ENCODE results near the gene RXRA.

Gene RXRA

DNA sequence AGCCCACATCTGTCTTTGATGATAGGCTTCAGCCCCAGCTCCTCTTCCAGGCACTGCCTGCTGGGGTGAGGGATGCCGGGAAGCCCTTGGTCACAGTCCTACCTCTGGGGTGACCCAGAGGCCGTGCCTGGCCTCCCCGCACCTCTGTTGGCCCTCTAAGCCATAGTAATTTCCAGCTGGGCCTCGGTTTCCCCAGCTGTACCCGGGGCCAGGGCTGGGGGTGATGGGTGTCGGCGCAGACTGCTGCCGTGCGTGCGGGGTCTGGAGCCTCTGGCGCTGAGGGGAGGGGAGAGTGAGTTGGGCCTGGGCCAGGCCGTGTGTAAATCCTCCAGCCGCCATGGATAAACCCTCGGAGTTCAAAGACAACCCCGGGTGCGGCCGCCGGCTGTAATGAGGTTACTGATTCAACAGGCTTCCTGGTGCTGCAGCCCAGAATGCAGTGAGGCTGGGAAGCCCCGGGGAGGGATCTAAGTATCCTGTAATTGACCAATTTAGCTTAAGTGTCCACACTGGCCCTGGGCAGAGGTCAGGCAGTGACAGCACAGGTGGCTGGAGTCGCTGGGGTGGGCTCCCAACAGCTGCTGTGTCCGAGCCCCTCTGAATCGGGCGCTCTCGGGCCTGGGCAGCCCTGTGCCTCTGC, 7.1 kb downstream of the RXRA start:
- Histone ChIP-seq H3K27me3 (ENCODE audit: insufficient read depth, poor library complexity, severe bottlenecking) (no peaks in the 10 kb centered on the region), H3K4me3 (replicated peaks; ENCODE audit: insufficient read depth, low read length) (no peak overlapping the region), H3K27ac (replicated peaks) (no peak overlapping the region)
- DNase-seq (ENCODE audit: low read depth in 1 of 2, low spot score in 1 of 2), result no peak
- TF ChIP-seq, protein P1, sequence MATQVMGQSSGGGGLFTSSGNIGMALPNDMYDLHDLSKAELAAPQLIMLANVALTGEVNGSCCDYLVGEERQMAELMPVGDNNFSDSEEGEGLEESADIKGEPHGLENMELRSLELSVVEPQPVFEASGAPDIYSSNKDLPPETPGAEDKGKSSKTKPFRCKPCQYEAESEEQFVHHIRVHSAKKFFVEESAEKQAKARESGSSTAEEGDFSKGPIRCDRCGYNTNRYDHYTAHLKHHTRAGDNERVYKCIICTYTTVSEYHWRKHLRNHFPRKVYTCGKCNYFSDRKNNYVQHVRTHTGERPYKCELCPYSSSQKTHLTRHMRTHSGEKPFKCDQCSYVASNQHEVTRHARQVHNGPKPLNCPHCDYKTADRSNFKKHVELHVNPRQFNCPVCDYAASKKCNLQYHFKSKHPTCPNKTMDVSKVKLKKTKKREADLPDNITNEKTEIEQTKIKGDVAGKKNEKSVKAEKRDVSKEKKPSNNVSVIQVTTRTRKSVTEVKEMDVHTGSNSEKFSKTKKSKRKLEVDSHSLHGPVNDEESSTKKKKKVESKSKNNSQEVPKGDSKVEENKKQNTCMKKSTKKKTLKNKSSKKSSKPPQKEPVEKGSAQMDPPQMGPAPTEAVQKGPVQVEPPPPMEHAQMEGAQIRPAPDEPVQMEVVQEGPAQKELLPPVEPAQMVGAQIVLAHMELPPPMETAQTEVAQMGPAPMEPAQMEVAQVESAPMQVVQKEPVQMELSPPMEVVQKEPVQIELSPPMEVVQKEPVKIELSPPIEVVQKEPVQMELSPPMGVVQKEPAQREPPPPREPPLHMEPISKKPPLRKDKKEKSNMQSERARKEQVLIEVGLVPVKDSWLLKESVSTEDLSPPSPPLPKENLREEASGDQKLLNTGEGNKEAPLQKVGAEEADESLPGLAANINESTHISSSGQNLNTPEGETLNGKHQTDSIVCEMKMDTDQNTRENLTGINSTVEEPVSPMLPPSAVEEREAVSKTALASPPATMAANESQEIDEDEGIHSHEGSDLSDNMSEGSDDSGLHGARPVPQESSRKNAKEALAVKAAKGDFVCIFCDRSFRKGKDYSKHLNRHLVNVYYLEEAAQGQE (IDR thresholded peaks at IDR 0.05; ENCODE audit: insufficient replicate concordance, low read depth), result no peak
- TF ChIP-seq, protein P2, sequence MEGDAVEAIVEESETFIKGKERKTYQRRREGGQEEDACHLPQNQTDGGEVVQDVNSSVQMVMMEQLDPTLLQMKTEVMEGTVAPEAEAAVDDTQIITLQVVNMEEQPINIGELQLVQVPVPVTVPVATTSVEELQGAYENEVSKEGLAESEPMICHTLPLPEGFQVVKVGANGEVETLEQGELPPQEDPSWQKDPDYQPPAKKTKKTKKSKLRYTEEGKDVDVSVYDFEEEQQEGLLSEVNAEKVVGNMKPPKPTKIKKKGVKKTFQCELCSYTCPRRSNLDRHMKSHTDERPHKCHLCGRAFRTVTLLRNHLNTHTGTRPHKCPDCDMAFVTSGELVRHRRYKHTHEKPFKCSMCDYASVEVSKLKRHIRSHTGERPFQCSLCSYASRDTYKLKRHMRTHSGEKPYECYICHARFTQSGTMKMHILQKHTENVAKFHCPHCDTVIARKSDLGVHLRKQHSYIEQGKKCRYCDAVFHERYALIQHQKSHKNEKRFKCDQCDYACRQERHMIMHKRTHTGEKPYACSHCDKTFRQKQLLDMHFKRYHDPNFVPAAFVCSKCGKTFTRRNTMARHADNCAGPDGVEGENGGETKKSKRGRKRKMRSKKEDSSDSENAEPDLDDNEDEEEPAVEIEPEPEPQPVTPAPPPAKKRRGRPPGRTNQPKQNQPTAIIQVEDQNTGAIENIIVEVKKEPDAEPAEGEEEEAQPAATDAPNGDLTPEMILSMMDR (IDR thresholded peaks at IDR 0.05; ENCODE audit: insufficient read depth, low read length), result no peak
- TF ChIP-seq POLR2AphosphoS5 (IDR thresholded peaks at IDR 0.05; ENCODE audit: low read depth) (no peak), GABPA (IDR thresholded peaks at IDR 0.05; ENCODE audit: low read depth) (no peak), SPI1 (IDR thresholded peaks at IDR 0.05; ENCODE audit: borderline replicate concordance, low read depth) (no peak)

- no peaks in the 10 kb centered on the region for H3K27me3 ChIP-seq (ENCODE audit: insufficient read depth, poor library complexity, severe bottlenecking)
- H3K4me3 ChIP-seq (replicated peaks; ENCODE audit: insufficient read depth, low read length), result no peak overlapping the region
- DNase-seq (ENCODE audit: low read depth in 1 of 2, low spot score in 1 of 2), result no peak
- TF ChIP-seq, protein P2 (IDR thresholded peaks at IDR 0.05; ENCODE audit: insufficient read depth, low read length), result no peak
- TF ChIP-seq, protein P1 (IDR thresholded peaks at IDR 0.05; ENCODE audit: insufficient replicate concordance, low read depth), result peak; percentile 86
- H3K27ac ChIP-seq (replicated peaks), result no peak overlapping the region
Observed at GRCh38 chr9:134333874-134334581, 7.8 kb downstream of the RXRA start.

DNA sequence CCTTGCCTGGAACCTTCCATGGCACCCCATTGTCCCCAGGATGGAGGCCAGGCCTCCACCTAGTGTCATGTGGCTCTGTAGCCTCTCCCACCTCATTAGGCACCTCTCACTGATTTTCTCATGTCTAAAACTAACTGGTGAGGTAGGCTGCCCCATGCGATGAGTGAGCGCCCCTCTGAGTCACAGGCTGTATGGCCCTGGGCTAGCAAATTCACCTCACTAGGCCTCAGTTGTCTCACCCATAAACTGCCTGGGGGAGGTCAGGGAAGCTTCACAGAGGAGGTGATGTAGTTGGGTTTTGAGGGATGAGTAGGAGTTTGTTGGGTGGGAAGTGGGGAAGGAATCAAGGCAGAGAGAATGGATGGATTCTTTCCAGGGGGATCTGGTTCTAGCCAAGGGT, 8.8 kb downstream of the RXRA start:
- no peak for DNase-seq (ENCODE audit: low read depth in 1 of 2, low spot score in 1 of 2)
- TF ChIP-seq GABPA (IDR thresholded peaks at IDR 0.05; ENCODE audit: low read depth) (no peak), SPI1 (IDR thresholded peaks at IDR 0.05; ENCODE audit: borderline replicate concordance, low read depth) (no peak), POLR2AphosphoS5 (IDR thresholded peaks at IDR 0.05; ENCODE audit: low read depth) (no peak)
- TF ChIP-seq, protein P2 (IDR thresholded peaks at IDR 0.05; ENCODE audit: insufficient read depth, low read length), result no peak
- TF ChIP-seq, protein P1 (IDR thresholded peaks at IDR 0.05; ENCODE audit: insufficient replicate concordance, low read depth), result no peak
- no peaks in the 10 kb centered on the region for H3K27me3 ChIP-seq (ENCODE audit: insufficient read depth, poor library complexity, severe bottlenecking)
- no peak overlapping the region for H3K27ac ChIP-seq (replicated peaks)
- no peak overlapping the region for H3K4me3 ChIP-seq (replicated peaks; ENCODE audit: insufficient read depth, low read length)
